ENCODE results near the gene PRKN.

- TF ChIP-seq, protein P1, sequence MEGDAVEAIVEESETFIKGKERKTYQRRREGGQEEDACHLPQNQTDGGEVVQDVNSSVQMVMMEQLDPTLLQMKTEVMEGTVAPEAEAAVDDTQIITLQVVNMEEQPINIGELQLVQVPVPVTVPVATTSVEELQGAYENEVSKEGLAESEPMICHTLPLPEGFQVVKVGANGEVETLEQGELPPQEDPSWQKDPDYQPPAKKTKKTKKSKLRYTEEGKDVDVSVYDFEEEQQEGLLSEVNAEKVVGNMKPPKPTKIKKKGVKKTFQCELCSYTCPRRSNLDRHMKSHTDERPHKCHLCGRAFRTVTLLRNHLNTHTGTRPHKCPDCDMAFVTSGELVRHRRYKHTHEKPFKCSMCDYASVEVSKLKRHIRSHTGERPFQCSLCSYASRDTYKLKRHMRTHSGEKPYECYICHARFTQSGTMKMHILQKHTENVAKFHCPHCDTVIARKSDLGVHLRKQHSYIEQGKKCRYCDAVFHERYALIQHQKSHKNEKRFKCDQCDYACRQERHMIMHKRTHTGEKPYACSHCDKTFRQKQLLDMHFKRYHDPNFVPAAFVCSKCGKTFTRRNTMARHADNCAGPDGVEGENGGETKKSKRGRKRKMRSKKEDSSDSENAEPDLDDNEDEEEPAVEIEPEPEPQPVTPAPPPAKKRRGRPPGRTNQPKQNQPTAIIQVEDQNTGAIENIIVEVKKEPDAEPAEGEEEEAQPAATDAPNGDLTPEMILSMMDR (conservative IDR thresholded peaks at IDR 0.05; ENCODE audit: low read depth in 2 of 2) = no peak
- TF ChIP-seq POLR2AphosphoS5 (IDR thresholded peaks at IDR 0.05; ENCODE audit: low read depth) = no peak
- no peak for TF ChIP-seq EZH2 (IDR thresholded peaks at IDR 0.05; ENCODE audit: low read depth, unreplicated experiment)
- no peak for TF ChIP-seq EZH2phosphoT487 (IDR thresholded peaks at IDR 0.05; ENCODE audit: unreplicated experiment)
- no peak for TF ChIP-seq CREB1 (CRISPR knock-in tag; IDR thresholded peaks at IDR 0.05; ENCODE audit: low read depth)
- no peak for TF ChIP-seq ZNF331 (CRISPR knock-in tag; IDR thresholded peaks at IDR 0.05; ENCODE audit: low read depth)
- TF ChIP-seq JUNB (IDR thresholded peaks at IDR 0.05; ENCODE audit: unreplicated experiment) = no peak
- no peak for TF ChIP-seq ETS1 (IDR thresholded peaks at IDR 0.05)
- TF ChIP-seq, protein P2, sequence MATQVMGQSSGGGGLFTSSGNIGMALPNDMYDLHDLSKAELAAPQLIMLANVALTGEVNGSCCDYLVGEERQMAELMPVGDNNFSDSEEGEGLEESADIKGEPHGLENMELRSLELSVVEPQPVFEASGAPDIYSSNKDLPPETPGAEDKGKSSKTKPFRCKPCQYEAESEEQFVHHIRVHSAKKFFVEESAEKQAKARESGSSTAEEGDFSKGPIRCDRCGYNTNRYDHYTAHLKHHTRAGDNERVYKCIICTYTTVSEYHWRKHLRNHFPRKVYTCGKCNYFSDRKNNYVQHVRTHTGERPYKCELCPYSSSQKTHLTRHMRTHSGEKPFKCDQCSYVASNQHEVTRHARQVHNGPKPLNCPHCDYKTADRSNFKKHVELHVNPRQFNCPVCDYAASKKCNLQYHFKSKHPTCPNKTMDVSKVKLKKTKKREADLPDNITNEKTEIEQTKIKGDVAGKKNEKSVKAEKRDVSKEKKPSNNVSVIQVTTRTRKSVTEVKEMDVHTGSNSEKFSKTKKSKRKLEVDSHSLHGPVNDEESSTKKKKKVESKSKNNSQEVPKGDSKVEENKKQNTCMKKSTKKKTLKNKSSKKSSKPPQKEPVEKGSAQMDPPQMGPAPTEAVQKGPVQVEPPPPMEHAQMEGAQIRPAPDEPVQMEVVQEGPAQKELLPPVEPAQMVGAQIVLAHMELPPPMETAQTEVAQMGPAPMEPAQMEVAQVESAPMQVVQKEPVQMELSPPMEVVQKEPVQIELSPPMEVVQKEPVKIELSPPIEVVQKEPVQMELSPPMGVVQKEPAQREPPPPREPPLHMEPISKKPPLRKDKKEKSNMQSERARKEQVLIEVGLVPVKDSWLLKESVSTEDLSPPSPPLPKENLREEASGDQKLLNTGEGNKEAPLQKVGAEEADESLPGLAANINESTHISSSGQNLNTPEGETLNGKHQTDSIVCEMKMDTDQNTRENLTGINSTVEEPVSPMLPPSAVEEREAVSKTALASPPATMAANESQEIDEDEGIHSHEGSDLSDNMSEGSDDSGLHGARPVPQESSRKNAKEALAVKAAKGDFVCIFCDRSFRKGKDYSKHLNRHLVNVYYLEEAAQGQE (IDR thresholded peaks at IDR 0.05; ENCODE audit: unreplicated experiment) = no peak
- no peak for TF ChIP-seq STAT1 (IDR thresholded peaks at IDR 0.05; ENCODE audit: unreplicated experiment)
Observed at GRCh38 chr6:162666246-162666645, 61.3 kb downstream of the PRKN start.

Data from GM23338 (cell line).